ENCODE measurements around the gene PRKAR2A. TPM values are rescaled to one million over a fixed set of nuclear protein-coding genes. Genes with fewer than 3 reads are reported as not detected.
"Not testable (repeated sequence)": the region's sequence is repeated elsewhere in the genome, so short reads cannot be mapped to it uniquely, and the experiment has no call there.

The PRKAR2A gene
- total RNA-seq, 1 donor from 2014 or later, result 55.5 TPM

DNA sequence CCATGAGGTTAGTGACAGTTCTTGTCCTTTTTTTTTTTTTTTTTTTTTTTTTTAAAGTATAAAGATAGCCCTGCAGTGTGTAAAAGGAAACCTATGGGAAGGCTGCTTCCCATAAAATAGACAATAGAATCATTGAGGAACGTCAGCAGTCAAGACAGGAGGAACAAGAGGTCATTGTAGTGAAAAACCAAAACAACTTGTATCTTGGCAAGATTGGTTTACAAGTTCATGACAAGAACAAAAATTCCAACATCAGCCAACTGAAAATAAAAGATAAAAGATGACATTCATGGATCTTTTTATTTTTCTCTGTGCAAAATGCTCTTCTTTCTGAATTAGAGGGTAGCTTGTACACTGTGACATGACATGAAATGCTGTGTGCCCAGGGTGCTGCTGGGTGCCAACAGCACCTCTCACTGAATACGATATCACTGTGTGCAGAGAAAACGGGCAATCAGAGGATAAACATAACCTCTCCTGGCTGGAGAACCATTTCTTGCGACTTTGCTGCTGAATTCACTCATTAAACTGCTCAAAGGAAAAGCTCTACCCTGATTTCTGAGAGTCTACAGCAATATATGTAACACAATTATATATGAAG lies 100.6 kb downstream of the PRKAR2A start:
- Mint-ChIP-seq H3K27me3 (ENCODE audit: unreplicated experiment) (peaks cover 2% of the 10 kb centered on the region), H3K36me3 (ENCODE audit: unreplicated experiment) (peaks cover 3% of the 10 kb centered on the region), H3K4me1 (ENCODE audit: low read depth, unreplicated experiment) (peaks cover 10% of the 10 kb centered on the region), H3K4me3 (ENCODE audit: unreplicated experiment) (peak overlapping the region; percentile 21), H3K9me3 (ENCODE audit: unreplicated experiment) (no peaks in the 10 kb centered on the region), H3K27ac (ENCODE audit: unreplicated experiment) (peak overlapping the region; percentile 49)
- no peak for TF ChIP-seq CTCF (IDR thresholded peaks at IDR 0.05; ENCODE audit: partially characterized antibody, unreplicated experiment)
- no peak for DNase-seq

- H3K36me3 Mint-ChIP-seq (ENCODE audit: unreplicated experiment), result no peaks in the 10 kb centered on the region
- H3K4me3 Mint-ChIP-seq (ENCODE audit: unreplicated experiment), result no peak overlapping the region
- TF ChIP-seq CTCF (IDR thresholded peaks at IDR 0.05; ENCODE audit: partially characterized antibody, unreplicated experiment), result no peak
- peaks cover 1% of the 10 kb centered on the region for H3K9me3 Mint-ChIP-seq (ENCODE audit: unreplicated experiment)
- DNase-seq, result no peak
- peaks cover 2% of the 10 kb centered on the region for H3K27me3 Mint-ChIP-seq (ENCODE audit: unreplicated experiment)
- H3K4me1 Mint-ChIP-seq (ENCODE audit: low read depth, unreplicated experiment), result peaks cover 7% of the 10 kb centered on the region
- H3K27ac Mint-ChIP-seq (ENCODE audit: unreplicated experiment), result no peak overlapping the region
Observed at GRCh38 chr3:48743773-48744172, 103.9 kb downstream of the PRKAR2A start.

DNA sequence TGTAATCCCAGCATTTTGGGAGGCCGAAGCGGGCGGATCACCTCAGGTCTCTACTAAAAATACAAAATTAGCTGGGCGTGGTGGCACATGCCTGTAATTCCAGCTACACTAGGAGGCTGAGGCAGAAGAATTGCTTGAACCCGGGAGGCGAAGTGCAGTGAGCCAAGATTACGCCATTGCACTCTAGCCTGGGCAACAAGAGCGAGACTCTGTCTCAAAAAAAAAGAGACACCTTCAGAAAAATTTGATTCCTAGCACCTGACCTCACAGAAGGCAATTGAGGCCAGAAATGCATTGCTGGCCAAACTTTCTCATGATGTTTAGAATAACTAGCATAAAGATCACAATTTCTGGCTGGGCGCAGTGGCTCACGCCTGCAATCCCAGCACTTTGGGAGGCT lies 106.4 kb downstream of the PRKAR2A start:
- not testable (repeated sequence) for H3K4me3 Mint-ChIP-seq (ENCODE audit: unreplicated experiment); H3K9me3 Mint-ChIP-seq (ENCODE audit: unreplicated experiment); H3K27me3 Mint-ChIP-seq (ENCODE audit: unreplicated experiment); H3K4me1 Mint-ChIP-seq (ENCODE audit: low read depth, unreplicated experiment); H3K27ac Mint-ChIP-seq (ENCODE audit: unreplicated experiment); DNase-seq; H3K36me3 Mint-ChIP-seq (ENCODE audit: unreplicated experiment)

DNA sequence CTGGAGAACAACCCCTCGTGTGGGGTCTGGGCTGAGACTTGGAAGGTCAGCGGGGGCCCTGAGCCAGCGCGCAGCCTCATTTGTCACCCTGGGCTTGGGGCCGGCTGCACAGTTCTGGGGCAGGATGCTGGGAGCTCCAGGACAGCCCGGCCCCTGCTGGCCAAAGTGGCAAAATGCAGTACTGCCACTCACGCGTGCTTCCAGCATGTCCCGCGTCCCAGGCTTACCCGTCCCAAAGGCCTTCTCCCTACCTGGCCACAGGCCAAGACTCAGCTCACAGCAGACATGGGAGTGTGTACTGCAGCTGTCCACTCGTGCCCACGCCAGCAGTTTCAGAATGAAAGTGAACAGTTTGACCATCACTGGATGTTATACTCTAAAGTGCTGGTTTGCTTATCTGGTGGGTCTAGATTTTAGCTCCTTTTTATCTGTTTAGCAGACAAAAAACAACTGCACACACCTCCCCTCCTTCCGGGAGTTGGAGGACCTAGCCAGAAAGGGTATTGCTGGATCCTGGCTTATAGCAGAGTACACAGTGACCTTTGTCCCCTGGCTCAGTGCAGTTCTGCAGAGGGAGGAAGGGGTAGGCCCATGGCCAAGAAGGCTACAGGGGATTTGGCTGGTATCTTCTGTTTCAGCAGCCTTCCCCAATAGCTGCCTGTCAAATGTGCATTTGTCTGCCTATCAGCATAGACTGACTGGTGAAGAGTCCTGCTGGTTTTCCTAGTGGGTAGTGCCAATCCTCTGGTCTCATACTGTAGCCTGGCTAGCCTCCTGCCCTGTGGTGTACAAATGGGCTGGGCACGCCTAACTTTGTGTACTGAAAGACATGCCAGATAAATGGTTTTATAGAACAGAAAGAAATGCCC lies 107.5 kb downstream of the PRKAR2A start:
- no peak overlapping the region for H3K27ac Mint-ChIP-seq (ENCODE audit: unreplicated experiment)

DNA sequence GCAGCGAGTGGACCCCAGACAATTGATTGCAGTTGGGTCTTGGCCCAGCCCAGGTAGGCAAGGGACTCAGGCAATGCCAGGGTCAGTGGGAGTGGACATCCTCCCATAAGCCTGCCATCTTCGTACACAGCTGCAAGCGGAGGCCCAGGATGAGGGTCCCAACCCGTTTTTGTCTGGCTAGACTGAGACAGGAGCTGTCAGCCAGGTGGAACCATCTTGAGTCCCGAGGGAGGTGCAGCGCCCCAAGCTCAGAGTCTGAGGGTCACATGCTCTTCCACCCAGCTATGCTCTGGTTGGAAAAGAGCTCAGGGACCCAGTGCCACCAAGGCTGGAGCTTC lies 108.1 kb downstream of the PRKAR2A start:
- H3K4me1 Mint-ChIP-seq (ENCODE audit: low read depth, unreplicated experiment), result peaks cover 7% of the 10 kb centered on the region
- no peak overlapping the region for H3K4me3 Mint-ChIP-seq (ENCODE audit: unreplicated experiment)
- H3K9me3 Mint-ChIP-seq (ENCODE audit: unreplicated experiment), result peaks cover 1% of the 10 kb centered on the region
- H3K36me3 Mint-ChIP-seq (ENCODE audit: unreplicated experiment), result no peaks in the 10 kb centered on the region
- DNase-seq, result no peak
- H3K27ac Mint-ChIP-seq (ENCODE audit: unreplicated experiment), result no peak overlapping the region
- TF ChIP-seq CTCF (IDR thresholded peaks at IDR 0.05; ENCODE audit: partially characterized antibody, unreplicated experiment), result no peak
- H3K27me3 Mint-ChIP-seq (ENCODE audit: unreplicated experiment), result peaks cover 3% of the 10 kb centered on the region

More for the DNA sequence above, 107.5 kb downstream of the PRKAR2A start:
- DNase-seq, result peak; percentile 85
- Mint-ChIP-seq H3K4me3 (ENCODE audit: unreplicated experiment) (no peak overlapping the region), H3K27me3 (ENCODE audit: unreplicated experiment) (peaks cover 3% of the 10 kb centered on the region), H3K4me1 (ENCODE audit: low read depth, unreplicated experiment) (peaks cover 5% of the 10 kb centered on the region), H3K9me3 (ENCODE audit: unreplicated experiment) (peaks cover 1% of the 10 kb centered on the region), H3K36me3 (ENCODE audit: unreplicated experiment) (no peaks in the 10 kb centered on the region)
- TF ChIP-seq CTCF (IDR thresholded peaks at IDR 0.05; ENCODE audit: partially characterized antibody, unreplicated experiment), result peak; percentile 87

All from glutamatergic neuron (in vitro differentiated cells).